Activated naive CD8-positive, alpha-beta T cell treated with anti-CD3 and anti-CD28 coated beads for 36 hours (primary cell): Measurements from ENCODE around the gene DMXL1. TPM values are rescaled to one million over a fixed set of nuclear protein-coding genes. Genes with fewer than 3 reads are reported as not detected.

ENCODE experiments used
- DNase-seq: peaks from one replicate; pipeline ENCODE4 v3.0.0; 2021
- H3K27ac Mint-ChIP-seq: one replicate; pipeline ENCODE4 v1.8.0; 2022; ENCODE audit warnings: mild to moderate bottlenecking, moderate library complexity, mixed read lengths
- H3K27me3 Mint-ChIP-seq: one replicate; pipeline ENCODE4 v1.8.0; 2022; ENCODE audit warnings: mild to moderate bottlenecking, mixed read lengths
- H3K36me3 Mint-ChIP-seq: one replicate; pipeline ENCODE4 v1.8.0; 2021; ENCODE audit warnings: mild to moderate bottlenecking, mixed read lengths
- H3K4me1 Mint-ChIP-seq: one replicate; pipeline ENCODE4 v1.8.0; 2021; ENCODE audit warnings: mixed read lengths
- H3K4me3 Mint-ChIP-seq: one replicate; pipeline ENCODE4 v1.8.0; 2022; ENCODE audit warnings: mild to moderate bottlenecking, moderate library complexity, mixed read lengths
- H3K9me3 Mint-ChIP-seq: one replicate; pipeline ENCODE4 v1.8.0; 2022; ENCODE audit warnings: mixed read lengths
- total RNA-seq, 2 experiments: library from RNA; stranded (reverse); gene quantifications; one replicate each; pipeline ENCODE4 v1.2.3, GENCODE V29; 2021

The DMXL1 gene, protein sequence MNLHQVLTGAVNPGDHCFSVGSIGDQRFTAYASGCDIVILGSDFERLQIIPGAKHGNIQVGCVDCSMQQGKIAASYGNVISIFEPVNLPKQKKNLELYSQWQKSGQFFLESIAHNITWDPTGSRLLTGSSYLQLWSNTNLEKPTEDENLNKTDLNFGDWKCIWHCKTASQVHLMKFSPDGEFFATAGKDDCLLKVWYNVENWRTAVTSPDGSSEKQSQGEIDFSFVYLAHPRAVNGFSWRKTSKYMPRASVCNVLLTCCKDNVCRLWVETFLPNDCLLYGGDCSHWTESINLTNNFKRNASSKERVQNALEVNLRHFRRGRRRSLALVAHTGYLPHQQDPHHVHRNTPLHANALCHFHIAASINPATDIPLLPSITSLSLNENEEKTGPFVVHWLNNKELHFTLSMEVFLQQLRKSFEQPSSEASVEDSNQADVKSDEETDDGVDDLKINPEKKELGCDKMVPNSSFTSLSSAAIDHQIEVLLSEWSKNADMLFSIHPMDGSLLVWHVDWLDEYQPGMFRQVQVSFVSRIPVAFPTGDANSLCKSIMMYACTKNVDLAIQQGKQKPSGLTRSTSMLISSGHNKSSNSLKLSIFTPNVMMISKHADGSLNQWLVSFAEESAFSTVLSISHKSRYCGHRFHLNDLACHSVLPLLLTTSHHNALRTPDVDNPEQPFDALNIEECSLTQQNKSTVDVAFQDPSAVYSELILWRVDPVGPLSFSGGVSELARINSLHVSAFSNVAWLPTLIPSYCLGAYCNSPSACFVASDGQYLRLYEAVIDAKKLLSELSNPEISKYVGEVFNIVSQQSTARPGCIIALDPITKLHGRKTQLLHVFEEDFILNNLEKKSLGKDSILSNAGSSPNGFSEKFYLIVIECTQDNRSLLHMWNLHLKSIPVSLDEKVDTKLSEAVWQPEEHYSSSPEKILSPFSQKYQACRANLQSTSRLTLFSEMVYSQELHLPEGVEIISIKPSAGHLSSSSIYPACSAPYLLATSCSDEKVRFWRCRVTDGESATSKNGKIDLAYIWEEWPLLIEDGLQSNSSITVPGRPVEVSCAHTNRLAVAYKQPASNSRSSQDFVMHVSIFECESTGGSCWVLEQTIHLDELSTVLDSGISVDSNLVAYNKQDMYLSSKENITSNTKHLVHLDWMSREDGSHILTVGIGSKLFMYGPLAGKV (N-terminal part only)
- total RNA-seq, result 10 to 100 TPM; 22.1 to 25.1 TPM

GRCh38 chr5:119070828-119071560 is at the start of gene DMXL1:
DMXL1 (plus strand) TSS chr5:119071087; CDS start chr5:119071570, 483 bp downstream.
- no peaks in the 10 kb centered on the region for H3K9me3 Mint-ChIP-seq
- H3K27ac Mint-ChIP-seq, result peak within 1 kb of the TSS; percentile 95
- peaks cover 29% of the 10 kb centered on the region for H3K4me1 Mint-ChIP-seq
- H3K36me3 Mint-ChIP-seq, result peaks cover 9% of the 10 kb centered on the region
- peak within 1 kb of the TSS; percentile 94 for H3K4me3 Mint-ChIP-seq
- peaks cover 3% of the 10 kb centered on the region for H3K27me3 Mint-ChIP-seq
- peak; percentile 97 for DNase-seq

DNA sequence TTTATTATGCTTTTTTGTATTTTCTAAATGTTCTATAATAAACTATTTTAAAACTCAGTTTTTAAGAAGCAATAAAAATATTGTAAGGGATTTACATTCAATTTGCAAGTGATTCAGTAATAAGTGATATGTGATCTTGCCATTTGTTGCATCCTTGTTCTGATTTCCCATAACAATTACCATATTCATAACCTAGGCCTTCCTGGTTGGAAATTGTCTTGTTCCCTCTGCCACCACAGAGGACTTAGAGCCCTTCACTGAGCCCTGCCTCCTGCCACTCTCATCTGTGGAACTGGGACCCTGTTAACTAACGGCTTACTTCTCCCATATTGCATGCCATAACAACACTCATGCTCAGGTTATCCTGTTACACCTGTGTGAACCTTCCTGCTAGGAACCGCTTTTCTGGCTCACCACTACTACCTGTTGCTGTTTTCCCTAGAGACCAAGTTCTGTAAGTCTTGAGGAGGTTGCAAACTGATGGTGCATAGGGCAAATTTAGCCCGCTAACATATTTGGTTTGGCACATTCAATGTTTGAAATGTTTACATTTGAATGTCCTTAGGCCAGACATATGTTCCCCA is 49.6 kb upstream of the DMXL1 start:
- Mint-ChIP-seq H3K36me3 (no peaks in the 10 kb centered on the region), H3K9me3 (peaks cover 4% of the 10 kb centered on the region), H3K27me3 (no peaks in the 10 kb centered on the region), H3K4me3 (no peak overlapping the region), H3K4me1 (peaks cover 13% of the 10 kb centered on the region), H3K27ac (no peak overlapping the region)
- no peak for DNase-seq

GRCh38 chr5:119022017-119022745 is 48.7 kb upstream of the DMXL1 start:
- Mint-ChIP-seq H3K9me3 (peaks cover 4% of the 10 kb centered on the region), H3K4me3 (no peak overlapping the region), H3K27me3 (no peaks in the 10 kb centered on the region), H3K4me1 (peaks cover 13% of the 10 kb centered on the region), H3K36me3 (no peaks in the 10 kb centered on the region), H3K27ac (no peak overlapping the region)
- no peak for DNase-seq

- Mint-ChIP-seq H3K4me1 (peaks cover 14% of the 10 kb centered on the region), H3K4me3 (no peak overlapping the region), H3K9me3 (peaks cover 4% of the 10 kb centered on the region), H3K36me3 (no peaks in the 10 kb centered on the region), H3K27ac (no peak overlapping the region), H3K27me3 (no peaks in the 10 kb centered on the region)
- DNase-seq, result no peak
Measured at GRCh38 chr5:119022773-119023172, 48.1 kb upstream of the DMXL1 start.

GRCh38 chr5:119028575-119028974 is 42.3 kb upstream of the DMXL1 start:
- DNase-seq, result no peak
- no peak overlapping the region for H3K4me3 Mint-ChIP-seq
- peaks cover 2% of the 10 kb centered on the region for H3K36me3 Mint-ChIP-seq
- H3K4me1 Mint-ChIP-seq, result peaks cover 31% of the 10 kb centered on the region
- peak overlapping the region; percentile 9 for H3K27ac Mint-ChIP-seq
- H3K9me3 Mint-ChIP-seq, result peaks cover 4% of the 10 kb centered on the region
- no peaks in the 10 kb centered on the region for H3K27me3 Mint-ChIP-seq

DNA sequence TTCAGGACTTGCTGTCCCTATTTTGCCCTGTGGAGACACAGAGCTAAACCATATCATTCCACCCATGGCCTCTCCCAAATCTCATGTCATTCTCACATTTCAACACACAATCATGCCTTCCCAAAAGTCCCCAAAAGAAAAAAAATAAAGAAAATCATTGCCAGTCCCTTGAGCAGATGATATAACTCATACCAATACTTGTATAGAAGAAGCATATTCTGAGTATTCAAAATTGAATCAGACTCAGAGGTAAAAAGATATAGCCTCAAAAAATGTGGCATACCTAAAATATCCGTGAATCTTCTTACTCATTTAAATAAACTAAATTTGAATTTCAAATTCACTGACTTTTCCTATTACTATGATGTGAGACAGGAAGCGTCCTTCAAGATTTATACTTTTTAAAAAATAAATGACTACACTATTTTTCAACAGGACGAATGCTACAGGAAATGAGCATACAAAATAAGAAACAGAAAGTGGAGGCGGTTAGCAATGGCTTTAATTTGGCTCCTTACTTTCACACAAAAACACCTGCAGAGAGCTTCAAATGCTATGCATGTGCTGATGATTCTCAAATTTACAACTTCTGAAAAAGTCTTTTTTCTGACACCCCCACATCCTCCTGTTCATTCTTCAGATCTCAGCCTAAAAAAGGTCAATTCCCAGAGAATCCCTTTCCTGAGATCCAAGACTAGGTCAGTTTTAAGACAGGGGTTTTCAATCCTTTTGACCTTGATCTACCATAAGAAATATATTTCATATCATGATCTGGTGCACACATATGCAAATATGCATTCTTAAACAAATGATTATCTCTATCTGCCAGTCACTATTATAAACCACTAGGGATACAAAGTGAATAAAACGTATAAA is 39.6 kb upstream of the DMXL1 start:
- Mint-ChIP-seq H3K27me3 (no peaks in the 10 kb centered on the region), H3K4me1 (peaks cover 33% of the 10 kb centered on the region), H3K36me3 (peaks cover 2% of the 10 kb centered on the region), H3K4me3 (peak overlapping the region; percentile 35), H3K27ac (peak overlapping the region; percentile 88), H3K9me3 (no peaks in the 10 kb centered on the region)
- no peak for DNase-seq

DNA sequence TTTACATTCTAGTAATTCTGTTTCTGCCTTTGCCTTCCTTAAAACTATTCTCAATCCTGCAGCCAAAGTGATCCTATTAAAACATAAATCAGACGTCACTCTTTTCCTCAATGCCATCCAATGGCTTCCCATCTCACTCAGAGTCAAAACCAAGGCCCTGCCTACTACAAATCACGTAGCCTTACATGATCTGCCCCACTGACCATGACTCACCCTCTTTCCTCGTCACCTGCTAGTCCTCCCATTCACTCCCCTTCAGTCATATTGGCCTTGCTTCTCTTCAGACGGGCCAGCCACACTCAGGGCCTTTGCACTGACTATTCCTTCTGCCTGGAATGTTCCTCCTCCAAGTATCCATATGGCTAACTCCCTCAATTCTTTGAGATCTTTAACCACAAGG is 39.0 kb upstream of the DMXL1 start:
- H3K27ac Mint-ChIP-seq, result peak overlapping the region; percentile 88
- H3K4me3 Mint-ChIP-seq, result peak overlapping the region; percentile 35
- DNase-seq, result peak; percentile 24

DNA sequence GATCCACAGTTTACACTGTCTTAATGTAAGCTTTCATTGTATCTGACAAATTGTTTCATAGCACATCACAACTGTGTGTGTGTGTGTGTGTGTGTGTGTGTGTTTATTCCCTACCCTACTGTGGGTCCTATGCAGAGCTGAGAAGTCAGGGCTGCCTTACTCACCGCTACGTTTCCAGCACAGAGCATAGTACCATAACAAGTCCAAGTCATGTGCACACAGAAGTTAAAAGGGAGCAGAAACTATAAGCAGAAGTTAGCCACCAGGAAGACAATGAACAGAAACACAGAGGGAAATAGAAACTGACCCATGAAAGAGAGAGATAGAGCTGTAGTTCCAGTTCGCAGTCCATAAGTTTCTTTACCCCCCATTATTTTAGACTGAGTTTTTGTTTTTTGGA is 38.2 kb upstream of the DMXL1 start:
- H3K9me3 Mint-ChIP-seq, result no peaks in the 10 kb centered on the region
- no peak for DNase-seq
- peak overlapping the region; percentile 3 for H3K27ac Mint-ChIP-seq
- H3K27me3 Mint-ChIP-seq, result no peaks in the 10 kb centered on the region
- H3K4me3 Mint-ChIP-seq, result no peak overlapping the region
- H3K36me3 Mint-ChIP-seq, result peaks cover 2% of the 10 kb centered on the region
- peaks cover 32% of the 10 kb centered on the region for H3K4me1 Mint-ChIP-seq

More for the DNA sequence above, 39.0 kb upstream of the DMXL1 start:
- H3K36me3 Mint-ChIP-seq, result peaks cover 2% of the 10 kb centered on the region
- H3K27me3 Mint-ChIP-seq, result no peaks in the 10 kb centered on the region
- peaks cover 34% of the 10 kb centered on the region for H3K4me1 Mint-ChIP-seq
- no peaks in the 10 kb centered on the region for H3K9me3 Mint-ChIP-seq

DNA sequence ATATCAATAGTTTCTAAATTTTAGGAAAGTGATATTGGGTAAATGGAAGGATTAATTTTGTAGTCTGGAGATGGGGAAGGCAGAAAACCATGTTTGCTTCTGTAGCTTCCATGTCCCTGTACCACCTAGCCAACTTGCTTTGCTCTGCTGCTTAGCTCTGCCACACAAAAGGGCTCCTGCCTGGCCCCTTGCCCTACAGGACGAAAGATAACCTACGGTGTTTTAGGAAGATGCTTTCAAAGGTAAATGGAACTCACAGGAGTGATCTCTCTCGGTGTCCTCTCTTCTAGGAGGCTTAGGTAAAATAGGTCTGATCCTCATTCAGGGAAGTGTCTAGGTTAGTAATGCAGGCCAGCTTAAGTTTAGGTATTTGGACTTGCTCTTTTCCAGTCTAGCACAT is 37.8 kb upstream of the DMXL1 start:
- Mint-ChIP-seq H3K27ac (peak overlapping the region; percentile 6), H3K9me3 (no peaks in the 10 kb centered on the region), H3K36me3 (peaks cover 2% of the 10 kb centered on the region), H3K27me3 (no peaks in the 10 kb centered on the region), H3K4me3 (no peak overlapping the region), H3K4me1 (peaks cover 32% of the 10 kb centered on the region)
- DNase-seq, result no peak

DNA sequence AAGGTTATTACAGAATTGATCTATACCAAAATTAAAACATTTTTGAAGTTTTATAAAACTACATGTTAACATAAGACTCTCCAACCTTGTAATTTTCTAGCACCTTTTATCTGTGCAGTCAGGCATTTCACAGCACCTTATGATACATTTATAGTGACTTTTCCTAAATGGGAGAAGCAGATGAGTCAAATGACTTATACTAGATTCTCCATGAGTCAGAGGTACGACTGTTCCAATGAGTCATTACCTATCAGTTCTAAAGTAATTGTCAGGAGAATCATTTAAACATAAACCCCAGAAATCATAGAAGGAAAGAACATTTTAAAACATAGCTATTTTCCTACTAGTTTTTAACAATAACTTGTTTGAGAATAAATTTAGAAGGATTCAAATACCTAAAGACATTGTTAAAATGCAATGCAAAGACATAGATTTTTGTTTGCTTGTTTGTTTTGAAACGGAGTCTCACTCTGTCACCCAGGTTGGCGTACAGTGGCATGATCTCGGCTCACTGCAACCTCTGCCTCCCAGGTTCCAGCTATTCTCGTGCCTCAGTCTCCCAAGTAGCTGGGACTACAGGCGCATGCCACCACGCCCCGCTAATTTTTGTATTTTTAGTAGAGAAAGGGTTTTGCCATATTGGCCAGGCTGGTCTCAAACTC is 34.7 kb upstream of the DMXL1 start:
- Mint-ChIP-seq H3K27me3 (no peaks in the 10 kb centered on the region), H3K36me3 (no peaks in the 10 kb centered on the region), H3K4me3 (no peak overlapping the region), H3K4me1 (peaks cover 23% of the 10 kb centered on the region), H3K27ac (no peak overlapping the region), H3K9me3 (no peaks in the 10 kb centered on the region)
- DNase-seq, result no peak

DNA sequence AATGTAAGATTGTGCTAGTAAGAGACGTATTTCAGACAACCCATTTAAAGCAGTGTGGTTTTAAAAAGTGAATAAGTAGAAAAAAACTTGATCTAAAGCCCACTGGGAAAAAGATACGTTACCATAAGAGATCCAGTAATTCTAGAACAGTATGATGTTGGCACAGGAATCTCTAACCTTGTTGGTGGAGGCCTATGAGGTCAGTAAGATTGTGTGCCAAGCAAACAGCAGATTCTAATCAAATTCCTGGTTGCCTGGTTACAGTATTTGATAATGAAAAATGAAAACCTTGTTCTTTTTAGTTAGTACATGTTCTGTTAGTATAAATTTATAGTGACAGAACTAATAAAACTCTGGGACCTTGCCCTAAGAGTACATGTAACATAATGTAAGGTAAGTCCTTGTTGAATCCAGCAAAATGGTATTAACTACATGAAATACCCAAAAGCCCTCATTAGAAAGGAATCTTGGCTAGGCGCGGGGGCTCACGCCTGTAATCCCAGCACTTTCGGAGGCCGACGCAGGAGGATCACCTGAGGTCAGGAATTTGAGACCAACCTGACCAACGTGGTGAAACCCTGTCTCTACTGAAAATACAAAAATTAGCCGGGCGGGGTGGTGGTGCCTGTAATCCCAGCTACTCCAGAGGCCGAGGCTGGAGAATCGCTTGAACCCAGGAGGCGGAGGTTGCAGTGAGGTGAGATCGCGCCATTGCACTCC is 33.2 kb upstream of the DMXL1 start:
- no peaks in the 10 kb centered on the region for H3K9me3 Mint-ChIP-seq
- H3K36me3 Mint-ChIP-seq, result no peaks in the 10 kb centered on the region
- DNase-seq, result no peak
- no peak overlapping the region for H3K4me3 Mint-ChIP-seq
- peaks cover 11% of the 10 kb centered on the region for H3K4me1 Mint-ChIP-seq
- no peak overlapping the region for H3K27ac Mint-ChIP-seq
- H3K27me3 Mint-ChIP-seq, result no peaks in the 10 kb centered on the region

GRCh38 chr5:119048246-119048645 is 22.6 kb upstream of the DMXL1 start:
- H3K4me3 Mint-ChIP-seq, result no peak overlapping the region
- H3K27ac Mint-ChIP-seq, result no peak overlapping the region
- no peaks in the 10 kb centered on the region for H3K27me3 Mint-ChIP-seq
- peaks cover 2% of the 10 kb centered on the region for H3K4me1 Mint-ChIP-seq
- no peak for DNase-seq
- no peaks in the 10 kb centered on the region for H3K36me3 Mint-ChIP-seq
- H3K9me3 Mint-ChIP-seq, result no peaks in the 10 kb centered on the region
